ENCODE data around the gene MAML2. TPM values are rescaled to one million over a fixed set of nuclear protein-coding genes. Genes with fewer than 3 reads are reported as not detected.

The MAML2 gene
- total RNA-seq, 6 experiments from 2014 or later: 24.9 to 30.8 (median 28.3) TPM

GRCh38 chr11:96107143-96107824 lies 235.7 kb downstream of the MAML2 start:
- TF ChIP-seq, protein P1, sequence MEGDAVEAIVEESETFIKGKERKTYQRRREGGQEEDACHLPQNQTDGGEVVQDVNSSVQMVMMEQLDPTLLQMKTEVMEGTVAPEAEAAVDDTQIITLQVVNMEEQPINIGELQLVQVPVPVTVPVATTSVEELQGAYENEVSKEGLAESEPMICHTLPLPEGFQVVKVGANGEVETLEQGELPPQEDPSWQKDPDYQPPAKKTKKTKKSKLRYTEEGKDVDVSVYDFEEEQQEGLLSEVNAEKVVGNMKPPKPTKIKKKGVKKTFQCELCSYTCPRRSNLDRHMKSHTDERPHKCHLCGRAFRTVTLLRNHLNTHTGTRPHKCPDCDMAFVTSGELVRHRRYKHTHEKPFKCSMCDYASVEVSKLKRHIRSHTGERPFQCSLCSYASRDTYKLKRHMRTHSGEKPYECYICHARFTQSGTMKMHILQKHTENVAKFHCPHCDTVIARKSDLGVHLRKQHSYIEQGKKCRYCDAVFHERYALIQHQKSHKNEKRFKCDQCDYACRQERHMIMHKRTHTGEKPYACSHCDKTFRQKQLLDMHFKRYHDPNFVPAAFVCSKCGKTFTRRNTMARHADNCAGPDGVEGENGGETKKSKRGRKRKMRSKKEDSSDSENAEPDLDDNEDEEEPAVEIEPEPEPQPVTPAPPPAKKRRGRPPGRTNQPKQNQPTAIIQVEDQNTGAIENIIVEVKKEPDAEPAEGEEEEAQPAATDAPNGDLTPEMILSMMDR (IDR thresholded peaks at IDR 0.05): no peak
- Mint-ChIP-seq H3K36me3 (ENCODE audit: low read depth) (peaks cover 13% of the 10 kb centered on the region), H3K4me1 (ENCODE audit: low read depth) (peaks cover 59% of the 10 kb centered on the region), H3K27me3 (ENCODE audit: insufficient read depth) (no peaks in the 10 kb centered on the region), H3K27ac (peak overlapping the region; percentile 19), H3K9me3 (no peaks in the 10 kb centered on the region), H3K4me3 (no peak overlapping the region)
- no peak for DNase-seq

GRCh38 chr11:96106645-96107044 lies 236.3 kb downstream of the MAML2 start:
- Mint-ChIP-seq H3K36me3 (ENCODE audit: low read depth) (peaks cover 13% of the 10 kb centered on the region), H3K27me3 (ENCODE audit: insufficient read depth) (no peaks in the 10 kb centered on the region), H3K27ac (no peak overlapping the region; the same call in 1 of the 2 replicates), H3K4me1 (ENCODE audit: low read depth) (peaks cover 59% of the 10 kb centered on the region), H3K4me3 (no peak overlapping the region), H3K9me3 (no peaks in the 10 kb centered on the region)
- TF ChIP-seq, protein P1 (IDR thresholded peaks at IDR 0.05): no peak
- DNase-seq: no peak

GRCh38 chr11:96105944-96106343 lies 237.1 kb downstream of the MAML2 start:
- Mint-ChIP-seq H3K4me3 (no peak overlapping the region), H3K4me1 (ENCODE audit: low read depth) (peaks cover 65% of the 10 kb centered on the region)

GRCh38 chr11:96105197-96105895 lies 237.6 kb downstream of the MAML2 start:
- Mint-ChIP-seq H3K27ac (peak overlapping the region; percentile 74), H3K27me3 (ENCODE audit: insufficient read depth) (no peaks in the 10 kb centered on the region), H3K9me3 (no peaks in the 10 kb centered on the region), H3K4me1 (ENCODE audit: low read depth) (peaks cover 69% of the 10 kb centered on the region), H3K4me3 (peak overlapping the region; percentile 11; the same call in 1 of the 2 replicates), H3K36me3 (ENCODE audit: low read depth) (peaks cover 8% of the 10 kb centered on the region; the same call in 1 of the 2 replicates)
- DNase-seq: no peak
- TF ChIP-seq, protein P1 (IDR thresholded peaks at IDR 0.05): no peak

More at GRCh38 chr11:96105944-96106343, 237.1 kb downstream of the MAML2 start:
- H3K27ac Mint-ChIP-seq: peak overlapping the region; percentile 74
- TF ChIP-seq, protein P1 (IDR thresholded peaks at IDR 0.05): no peak
- DNase-seq: no peak
- no peaks in the 10 kb centered on the region for H3K27me3 Mint-ChIP-seq (ENCODE audit: insufficient read depth)
- H3K36me3 Mint-ChIP-seq (ENCODE audit: low read depth): peaks cover 8% of the 10 kb centered on the region
- no peaks in the 10 kb centered on the region for H3K9me3 Mint-ChIP-seq

DNA sequence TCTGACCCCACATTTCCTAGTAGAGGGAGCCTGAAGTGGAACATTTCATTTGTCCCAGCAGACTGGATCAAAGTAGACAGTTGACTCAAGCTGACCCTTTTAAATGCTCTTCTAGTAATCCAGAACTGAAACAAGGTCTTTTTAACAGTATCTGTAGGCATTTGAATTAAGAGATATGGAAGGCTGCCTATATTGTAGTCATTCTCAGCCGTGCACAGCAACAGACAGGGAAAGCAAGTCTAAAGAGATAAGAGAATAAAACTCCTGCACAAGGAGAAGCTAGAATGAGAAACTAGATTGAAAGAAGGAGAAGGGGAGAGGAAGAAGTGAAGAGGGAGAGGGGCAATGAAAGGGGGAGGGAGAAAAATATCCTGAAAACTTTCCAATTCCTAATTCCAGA lies 238.5 kb downstream of the MAML2 start:
- peak overlapping the region; percentile 74 for H3K27ac Mint-ChIP-seq
- TF ChIP-seq, protein P1 (IDR thresholded peaks at IDR 0.05): no peak
- no peak overlapping the region for H3K4me3 Mint-ChIP-seq
- peaks cover 75% of the 10 kb centered on the region for H3K4me1 Mint-ChIP-seq (ENCODE audit: low read depth)
- no peaks in the 10 kb centered on the region for H3K9me3 Mint-ChIP-seq
- H3K36me3 Mint-ChIP-seq (ENCODE audit: low read depth): peaks cover 12% of the 10 kb centered on the region; the same call in 1 of the 2 replicates
- DNase-seq: no peak
- H3K27me3 Mint-ChIP-seq (ENCODE audit: insufficient read depth): no peaks in the 10 kb centered on the region
